Measurements from ENCODE around the gene NUP133. TPM values are rescaled to one million over a fixed set of nuclear protein-coding genes. Genes with fewer than 3 reads are reported as not detected.

The NUP133 gene
- total RNA-seq, 2 donors from 2014 or later = 67.8 to 68.4 TPM

GRCh38 chr1:229461032-229461668, 47.0 kb downstream of the NUP133 start:
- H3K36me3 ChIP-seq (ENCODE audit: control insufficient read depth, insufficient read depth, low read length) = peaks cover 90% of the 10 kb centered on the region
- no peaks in the 10 kb centered on the region for H3K4me1 ChIP-seq (ENCODE audit: control insufficient read depth, insufficient read depth, low read length)
- H3K4me3 Mint-ChIP-seq = no peak overlapping the region
- H3K4me3 ChIP-seq (ENCODE audit: low read length) = no peak overlapping the region
- no peak for DNase-seq
- no peaks in the 10 kb centered on the region for H3K27me3 ChIP-seq (ENCODE audit: control insufficient read depth, insufficient read depth, low read length, poor library complexity, severe bottlenecking)
- peak overlapping the region; percentile 11 for H3K27ac Mint-ChIP-seq
- H3K4me1 Mint-ChIP-seq = no peaks in the 10 kb centered on the region
- no peak overlapping the region for H3K27ac ChIP-seq (ENCODE audit: low read depth, low read length)
- 91 to 94% methylated on average over 5 to 6 of the region's 7 CpGs for WGBS, 2 experiments (ENCODE audit: insufficient coverage in 1 of 2, insufficient read length in 1 of 2)
- H3K36me3 Mint-ChIP-seq (ENCODE audit: low read depth) = peaks cover 79% of the 10 kb centered on the region
- no peaks in the 10 kb centered on the region for H3K9me3 ChIP-seq (ENCODE audit: control insufficient read depth, low read length)
- no peak overlapping the region for H3K9ac ChIP-seq (ENCODE audit: extremely low read depth, low read length, poor library complexity, severe bottlenecking)
- no peak for TF ChIP-seq CTCF (conservative IDR thresholded peaks at IDR 0.05)
- no peaks in the 10 kb centered on the region for H3K27me3 Mint-ChIP-seq (ENCODE audit: insufficient read depth)
- H3K9me3 Mint-ChIP-seq = no peaks in the 10 kb centered on the region

- H3K36me3 Mint-ChIP-seq (ENCODE audit: low read depth) = peaks cover 71% of the 10 kb centered on the region
- H3K27me3 ChIP-seq (ENCODE audit: control insufficient read depth, insufficient read depth, low read length, poor library complexity, severe bottlenecking) = no peaks in the 10 kb centered on the region
- H3K9me3 ChIP-seq (ENCODE audit: control insufficient read depth, low read length) = no peaks in the 10 kb centered on the region
- H3K9me3 Mint-ChIP-seq = no peaks in the 10 kb centered on the region
- TF ChIP-seq CTCF (conservative IDR thresholded peaks at IDR 0.05) = no peak
- peaks cover 86% of the 10 kb centered on the region for H3K36me3 ChIP-seq (ENCODE audit: control insufficient read depth, insufficient read depth, low read length)
- no peak overlapping the region for H3K4me3 Mint-ChIP-seq
- H3K27ac Mint-ChIP-seq = no peak overlapping the region
- no peaks in the 10 kb centered on the region for H3K27me3 Mint-ChIP-seq (ENCODE audit: insufficient read depth)
- 93 to 95% methylated on average over 3 of the region's 3 CpGs for WGBS, 2 experiments (ENCODE audit: insufficient coverage in 1 of 2, insufficient read length in 1 of 2)
- no peak overlapping the region for H3K4me3 ChIP-seq (ENCODE audit: low read length)
- no peak overlapping the region for H3K27ac ChIP-seq (ENCODE audit: low read depth, low read length)
- no peak overlapping the region for H3K9ac ChIP-seq (ENCODE audit: extremely low read depth, low read length, poor library complexity, severe bottlenecking)
- no peak for DNase-seq
- no peaks in the 10 kb centered on the region for H3K4me1 ChIP-seq (ENCODE audit: control insufficient read depth, insufficient read depth, low read length)
- no peaks in the 10 kb centered on the region for H3K4me1 Mint-ChIP-seq
Measured at GRCh38 chr1:229459815-229460214, 48.3 kb downstream of the NUP133 start.

- Histone ChIP-seq H3K36me3 (ENCODE audit: control insufficient read depth, insufficient read depth, low read length) (peaks cover 79% of the 10 kb centered on the region), H3K9me3 (ENCODE audit: control insufficient read depth, low read length) (no peaks in the 10 kb centered on the region), H3K4me3 (ENCODE audit: low read length) (no peak overlapping the region), H3K9ac (ENCODE audit: extremely low read depth, low read length, poor library complexity, severe bottlenecking) (no peak overlapping the region), H3K27me3 (ENCODE audit: control insufficient read depth, insufficient read depth, low read length, poor library complexity, severe bottlenecking) (no peaks in the 10 kb centered on the region), H3K27ac (ENCODE audit: low read depth, low read length) (no peak overlapping the region), H3K4me1 (ENCODE audit: control insufficient read depth, insufficient read depth, low read length) (no peaks in the 10 kb centered on the region)
- TF ChIP-seq CTCF (conservative IDR thresholded peaks at IDR 0.05) = no peak
- Mint-ChIP-seq H3K27me3 (ENCODE audit: insufficient read depth) (no peaks in the 10 kb centered on the region), H3K4me3 (no peak overlapping the region), H3K27ac (no peak overlapping the region), H3K36me3 (ENCODE audit: low read depth) (peaks cover 51% of the 10 kb centered on the region), H3K4me1 (no peaks in the 10 kb centered on the region), H3K9me3 (no peaks in the 10 kb centered on the region)
- WGBS, 2 experiments (ENCODE audit: insufficient coverage in 1 of 2, insufficient read length in 1 of 2) = 86 to 100% methylated on average over 1 to 3 of the region's 4 CpGs
- no peak for DNase-seq
Measured at GRCh38 chr1:229457436-229457835, 50.7 kb downstream of the NUP133 start.

Measured in endodermal cell (in vitro differentiated cells).